Measurements from ENCODE around the gene FAM107B. TPM values are rescaled to one million over a fixed set of nuclear protein-coding genes. Genes with fewer than 3 reads are reported as not detected.

The FAM107B gene
- total and polyA plus RNA-seq, 12 donors, result 16.0 to 81.7 (median 50.5) TPM

- H3K4me1 ChIP-seq (replicated peaks in 1 of 2), result peaks cover 3 to 4% of the 10 kb centered on the region in 2 donors
- no peaks in the 10 kb centered on the region for H3K9me3 ChIP-seq (replicated peaks in 1 of 3)
- H3K4me3 ChIP-seq, result no peak overlapping the region
- H3K27ac ChIP-seq, result no peak overlapping the region
- TF ChIP-seq CTCF (IDR thresholded peaks at IDR 0.05), result no peak
- no peak for TF ChIP-seq POLR2A (IDR thresholded peaks at IDR 0.05)
- intact Hi-C loops (cut with DNase I), result no loop called here
- DNase-seq, result no peak
- no peaks in the 10 kb centered on the region for H3K36me3 ChIP-seq (replicated peaks in 1 of 2)
- WGBS, 4 donors, result 78 to 93% (median 85%) methylated on average over 3 of the region's 3 CpGs
- H3K27me3 ChIP-seq, result no peaks in the 10 kb centered on the region
Observed at GRCh38 chr10:14695847-14696480, 78.7 kb downstream of the FAM107B start.

- H3K4me3 ChIP-seq, result no peak overlapping the region
- TF ChIP-seq POLR2A (IDR thresholded peaks at IDR 0.05), result no peak
- no peak for TF ChIP-seq CTCF (IDR thresholded peaks at IDR 0.05)
- no peak overlapping the region for H3K27ac ChIP-seq
- H3K36me3 ChIP-seq (replicated peaks in 1 of 2), result no peaks in the 10 kb centered on the region
- WGBS, 4 donors, result 44 to 100% (median 70%) methylated on average over 2 of the region's 2 CpGs
- intact Hi-C loops (cut with DNase I), result no loop called here
- no peaks in the 10 kb centered on the region for H3K9me3 ChIP-seq (replicated peaks in 1 of 3)
- H3K27me3 ChIP-seq, result no peaks in the 10 kb centered on the region
- H3K4me1 ChIP-seq (replicated peaks in 1 of 2), result peaks cover 3% of the 10 kb centered on the region in 2 donors
- DNase-seq, result no peak
Observed at GRCh38 chr10:14693891-14694290, 80.8 kb downstream of the FAM107B start.

GRCh38 chr10:14692344-14693076 lies 82.2 kb downstream of the FAM107B start:
- no peaks in the 10 kb centered on the region for H3K36me3 ChIP-seq (replicated peaks in 1 of 2)
- 57 to 69% (median 68%) methylated on average over 16 of the region's 16 CpGs for WGBS, 4 donors
- no peak overlapping the region for H3K4me3 ChIP-seq
- TF ChIP-seq POLR2A (IDR thresholded peaks at IDR 0.05), result no peak
- no peak for TF ChIP-seq CTCF (IDR thresholded peaks at IDR 0.05)
- H3K9me3 ChIP-seq (replicated peaks in 1 of 3), result no peaks in the 10 kb centered on the region
- intact Hi-C loops (cut with DNase I), result no loop called here
- DNase-seq, result no peak
- no peaks in the 10 kb centered on the region for H3K27me3 ChIP-seq
- H3K27ac ChIP-seq, result no peak overlapping the region
- H3K4me1 ChIP-seq (replicated peaks in 1 of 2), result no peaks in the 10 kb centered on the region

- H3K27me3 ChIP-seq, result no peaks in the 10 kb centered on the region
- no peak for DNase-seq
- intact Hi-C loops (cut with DNase I), result no loop called here
- H3K36me3 ChIP-seq (replicated peaks in 1 of 2), result no peaks in the 10 kb centered on the region
- H3K9me3 ChIP-seq (replicated peaks in 1 of 3), result no peaks in the 10 kb centered on the region
- no peak overlapping the region for H3K4me3 ChIP-seq
- no peak for TF ChIP-seq POLR2A (IDR thresholded peaks at IDR 0.05)
- TF ChIP-seq CTCF (IDR thresholded peaks at IDR 0.05), result no peak
- WGBS, 4 donors, result 81 to 99% (median 90%) methylated on average over 8 of the region's 8 CpGs
- no peaks in the 10 kb centered on the region for H3K4me1 ChIP-seq (replicated peaks in 1 of 2)
- no peak overlapping the region for H3K27ac ChIP-seq
Observed at GRCh38 chr10:14691359-14691758, 83.3 kb downstream of the FAM107B start.

All from adrenal gland (tissue), 12 donors.